ENCODE results near the gene MPHOSPH8.

The MPHOSPH8 gene, protein sequence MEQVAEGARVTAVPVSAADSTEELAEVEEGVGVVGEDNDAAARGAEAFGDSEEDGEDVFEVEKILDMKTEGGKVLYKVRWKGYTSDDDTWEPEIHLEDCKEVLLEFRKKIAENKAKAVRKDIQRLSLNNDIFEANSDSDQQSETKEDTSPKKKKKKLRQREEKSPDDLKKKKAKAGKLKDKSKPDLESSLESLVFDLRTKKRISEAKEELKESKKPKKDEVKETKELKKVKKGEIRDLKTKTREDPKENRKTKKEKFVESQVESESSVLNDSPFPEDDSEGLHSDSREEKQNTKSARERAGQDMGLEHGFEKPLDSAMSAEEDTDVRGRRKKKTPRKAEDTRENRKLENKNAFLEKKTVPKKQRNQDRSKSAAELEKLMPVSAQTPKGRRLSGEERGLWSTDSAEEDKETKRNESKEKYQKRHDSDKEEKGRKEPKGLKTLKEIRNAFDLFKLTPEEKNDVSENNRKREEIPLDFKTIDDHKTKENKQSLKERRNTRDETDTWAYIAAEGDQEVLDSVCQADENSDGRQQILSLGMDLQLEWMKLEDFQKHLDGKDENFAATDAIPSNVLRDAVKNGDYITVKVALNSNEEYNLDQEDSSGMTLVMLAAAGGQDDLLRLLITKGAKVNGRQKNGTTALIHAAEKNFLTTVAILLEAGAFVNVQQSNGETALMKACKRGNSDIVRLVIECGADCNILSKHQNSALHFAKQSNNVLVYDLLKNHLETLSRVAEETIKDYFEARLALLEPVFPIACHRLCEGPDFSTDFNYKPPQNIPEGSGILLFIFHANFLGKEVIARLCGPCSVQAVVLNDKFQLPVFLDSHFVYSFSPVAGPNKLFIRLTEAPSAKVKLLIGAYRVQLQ

DNA sequence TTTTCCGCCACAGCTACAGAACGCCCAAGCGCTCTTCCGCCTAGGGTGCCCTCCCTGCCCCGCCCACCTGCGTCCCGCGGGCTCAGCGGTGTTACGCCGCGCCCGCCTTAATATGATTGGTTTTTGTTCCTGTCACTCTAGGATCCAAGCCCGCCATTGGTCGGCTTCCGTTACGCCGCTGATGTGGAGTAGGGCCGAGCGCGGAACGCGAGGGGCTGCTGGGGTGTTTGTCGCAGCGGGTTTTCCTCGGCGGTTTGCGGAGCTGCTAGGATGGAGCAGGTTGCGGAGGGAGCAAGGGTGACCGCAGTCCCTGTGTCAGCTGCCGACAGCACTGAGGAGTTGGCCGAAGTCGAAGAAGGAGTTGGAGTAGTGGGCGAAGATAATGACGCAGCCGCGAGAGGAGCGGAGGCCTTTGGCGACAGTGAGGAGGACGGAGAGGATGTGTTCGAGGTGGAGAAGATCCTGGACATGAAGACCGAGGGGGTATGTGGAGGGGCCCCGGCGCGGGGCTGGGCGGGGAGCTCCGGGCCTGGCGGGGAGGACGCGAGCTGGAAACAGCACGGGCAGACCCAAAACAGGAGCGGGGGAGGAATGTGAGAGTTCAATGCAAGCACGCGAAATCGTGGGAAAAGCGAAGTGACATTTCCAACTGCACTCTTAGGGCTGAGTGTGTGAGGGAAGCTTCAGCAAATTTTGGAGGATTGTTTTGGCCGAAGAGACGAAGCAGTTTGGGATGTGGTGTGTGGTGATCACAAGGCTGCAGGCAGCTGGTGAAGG is at the start of gene MPHOSPH8:
Gene MPHOSPH8, plus strand, starts transcription at position 181 of the 777 bp plus-strand sequence. Its CDS starts 90 bp downstream, at position 271.
- peak; percentile 97 for DNase-seq (ENCODE audit: low read depth)
- TF ChIP-seq, protein P1, sequence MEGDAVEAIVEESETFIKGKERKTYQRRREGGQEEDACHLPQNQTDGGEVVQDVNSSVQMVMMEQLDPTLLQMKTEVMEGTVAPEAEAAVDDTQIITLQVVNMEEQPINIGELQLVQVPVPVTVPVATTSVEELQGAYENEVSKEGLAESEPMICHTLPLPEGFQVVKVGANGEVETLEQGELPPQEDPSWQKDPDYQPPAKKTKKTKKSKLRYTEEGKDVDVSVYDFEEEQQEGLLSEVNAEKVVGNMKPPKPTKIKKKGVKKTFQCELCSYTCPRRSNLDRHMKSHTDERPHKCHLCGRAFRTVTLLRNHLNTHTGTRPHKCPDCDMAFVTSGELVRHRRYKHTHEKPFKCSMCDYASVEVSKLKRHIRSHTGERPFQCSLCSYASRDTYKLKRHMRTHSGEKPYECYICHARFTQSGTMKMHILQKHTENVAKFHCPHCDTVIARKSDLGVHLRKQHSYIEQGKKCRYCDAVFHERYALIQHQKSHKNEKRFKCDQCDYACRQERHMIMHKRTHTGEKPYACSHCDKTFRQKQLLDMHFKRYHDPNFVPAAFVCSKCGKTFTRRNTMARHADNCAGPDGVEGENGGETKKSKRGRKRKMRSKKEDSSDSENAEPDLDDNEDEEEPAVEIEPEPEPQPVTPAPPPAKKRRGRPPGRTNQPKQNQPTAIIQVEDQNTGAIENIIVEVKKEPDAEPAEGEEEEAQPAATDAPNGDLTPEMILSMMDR (conservative IDR thresholded peaks at IDR 0.05; ENCODE audit: low read depth, low read length): no peak
- peak within 1 kb of the TSS; percentile 91 for H3K4me3 ChIP-seq (ENCODE audit: low read depth, low read length)

DNA sequence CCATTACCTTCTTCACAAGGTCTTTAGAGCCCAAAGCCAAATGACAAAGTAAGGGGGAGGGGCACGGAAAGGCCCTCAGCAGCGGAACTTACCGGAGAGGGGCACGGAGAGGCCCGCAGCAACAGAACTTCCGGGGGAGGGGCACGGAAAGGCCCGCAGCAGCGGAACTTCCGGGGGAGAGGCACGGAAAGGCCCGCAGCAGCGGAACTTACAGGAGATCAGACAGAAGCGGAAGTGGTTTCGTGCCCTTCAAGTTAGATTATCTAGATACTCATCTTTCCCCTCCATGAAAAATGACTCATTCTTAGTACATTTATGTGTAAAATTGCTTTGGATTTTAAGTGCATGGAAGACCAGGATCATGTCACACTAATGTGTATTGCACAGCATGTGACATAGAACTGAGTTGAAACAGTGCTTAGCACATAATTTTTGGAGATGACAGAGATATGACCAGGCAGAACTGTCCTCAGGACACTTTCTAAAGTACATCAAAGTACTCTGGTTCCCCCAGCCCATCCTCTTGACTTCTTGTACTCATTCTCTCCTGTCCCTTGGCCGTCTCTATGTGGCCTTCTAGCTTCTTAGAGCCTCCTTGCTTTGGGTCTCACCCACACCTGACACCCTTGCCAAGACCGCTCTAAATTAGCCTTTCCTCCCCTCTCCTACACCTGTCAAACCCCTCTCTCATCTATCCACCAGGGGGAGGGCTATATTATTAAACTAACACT is 46.4 kb upstream of the MPHOSPH8 start:
- DNase-seq (ENCODE audit: low read depth): peak; percentile 52
- H3K4me3 ChIP-seq (ENCODE audit: low read depth, low read length): peak overlapping the region; percentile 42

DNA sequence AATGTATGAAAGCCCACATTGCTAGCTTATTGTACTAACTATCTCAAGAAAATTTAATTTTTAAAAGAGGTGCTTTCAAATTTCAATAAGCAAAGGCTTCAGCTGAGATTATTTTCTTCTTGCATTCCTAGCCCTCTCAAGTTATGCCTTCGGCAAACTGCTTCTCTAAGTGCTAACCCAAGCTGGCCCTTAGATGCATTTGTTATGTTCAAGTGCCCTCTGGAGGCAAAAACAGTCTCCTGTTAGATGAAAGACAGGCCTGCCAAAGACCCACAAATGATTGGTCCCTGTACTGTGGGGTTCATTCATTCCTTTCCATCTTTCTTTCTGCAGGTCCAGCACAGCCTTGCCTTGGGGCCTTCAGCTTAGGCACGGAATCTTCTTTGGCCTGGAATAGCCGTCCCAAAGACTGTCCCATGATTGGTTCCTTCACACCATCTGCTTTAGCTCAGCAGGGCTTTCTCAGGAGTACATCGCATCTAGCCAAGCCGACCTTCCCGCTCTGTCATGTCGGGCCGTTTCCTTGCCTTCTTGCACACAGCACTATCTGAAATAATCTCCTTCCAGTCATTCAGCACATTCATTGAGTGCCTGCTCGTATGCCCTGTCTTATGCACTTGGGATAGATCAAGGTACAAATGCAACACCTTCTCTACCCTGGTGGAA is 45.7 kb upstream of the MPHOSPH8 start:
- no peak overlapping the region for H3K4me3 ChIP-seq (ENCODE audit: low read depth, low read length)
- TF ChIP-seq, protein P1 (conservative IDR thresholded peaks at IDR 0.05; ENCODE audit: low read depth, low read length): peak; percentile 59
- peak; percentile 78 for DNase-seq (ENCODE audit: low read depth)

More for the DNA sequence above, 46.4 kb upstream of the MPHOSPH8 start:
- TF ChIP-seq, protein P1 (conservative IDR thresholded peaks at IDR 0.05; ENCODE audit: low read depth, low read length): no peak

DNA sequence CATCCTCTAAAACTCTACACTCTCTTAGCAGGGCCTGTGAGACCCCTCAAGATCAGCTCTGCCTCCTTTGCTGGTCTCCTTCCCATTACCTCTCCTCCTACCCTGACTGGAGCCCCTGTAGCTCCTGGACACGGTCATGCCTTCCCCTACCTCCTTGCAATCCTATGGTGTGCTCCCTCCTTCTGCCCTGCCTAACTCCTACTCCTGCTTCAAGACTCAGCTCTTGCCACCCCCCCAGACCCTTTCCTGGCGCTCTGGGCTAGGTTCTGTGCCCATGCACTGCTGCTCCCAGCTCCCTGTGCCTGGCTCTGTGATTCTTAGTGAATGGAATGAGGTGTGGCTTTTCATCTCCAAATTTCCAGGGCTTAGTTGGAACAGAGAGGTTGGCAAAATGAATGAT is 44.1 kb upstream of the MPHOSPH8 start:
- no peak for DNase-seq (ENCODE audit: low read depth)
- TF ChIP-seq, protein P1 (conservative IDR thresholded peaks at IDR 0.05; ENCODE audit: low read depth, low read length): no peak
- H3K4me3 ChIP-seq (ENCODE audit: low read depth, low read length): no peak overlapping the region

DNA sequence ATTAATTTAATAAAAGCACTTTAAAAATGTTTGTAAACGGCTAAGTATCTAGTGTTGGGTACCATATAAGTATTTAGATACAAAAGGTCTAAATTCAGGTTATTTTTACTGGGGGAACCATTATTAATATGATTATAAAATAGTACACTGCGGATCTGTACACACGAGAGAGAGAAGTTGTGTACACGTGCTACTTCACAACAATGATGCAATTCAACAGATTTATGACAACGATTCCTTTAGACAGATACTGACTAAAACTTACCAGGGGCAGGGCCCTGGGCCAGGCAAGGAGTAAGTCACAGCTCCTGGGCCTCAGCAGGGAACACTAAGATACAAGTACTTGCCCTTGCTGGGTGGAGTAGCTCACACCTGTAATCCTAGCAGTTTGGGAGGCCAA is 43.0 kb upstream of the MPHOSPH8 start:
- H3K4me3 ChIP-seq (ENCODE audit: low read depth, low read length): no peak overlapping the region
- no peak for DNase-seq (ENCODE audit: low read depth)
- TF ChIP-seq, protein P1 (conservative IDR thresholded peaks at IDR 0.05; ENCODE audit: low read depth, low read length): no peak

Measured in choroid plexus epithelial cell (primary cell).